Stomach (tissue), 9 donors: ENCODE measurements around the gene SMYD3. TPM values are rescaled to one million over a fixed set of nuclear protein-coding genes. Genes with fewer than 3 reads are reported as not detected.

Source experiments
- DNase-seq, 2 donors: peaks; one replicate each; pipeline versions ENCODE4 v3.0.0 to v3.0.0-alpha.2; 2013 to 2019
- H3K27ac ChIP-seq, 5 donors: fragments of 200-600 bp in 4 of 5; sonication (generic) in 4 of 5; one replicate each; pipeline ENCODE4 v1.5.1; 2013 to 2019; ENCODE audit warnings: mild to moderate bottlenecking in 1 of 5, moderate library complexity in 1 of 5
- H3K27me3 ChIP-seq, 3 donors: fragments of 200-600 bp; sonication (generic); one replicate each; pipeline ENCODE4 v1.5.1; 2017 to 2019; ENCODE audit warnings: mixed run types in 1 of 3
- H3K36me3 ChIP-seq, 4 donors: fragments of 200-600 bp; sonication (generic); 1 replicate in 3 of 4; 2 replicates in 1 of 4; pipeline ENCODE4 v1.5.1; 2016 to 2019
- H3K4me1 ChIP-seq, 4 donors: fragments of 200-600 bp; sonication (generic); one replicate each; pipeline ENCODE4 v1.5.1; 2016 to 2019
- H3K4me3 ChIP-seq, 4 donors: fragments of 200-600 bp; sonication (generic) in 3 of 4; one replicate each; pipeline ENCODE4 v1.5.1; 2016 to 2019; ENCODE audit warnings: mild to moderate bottlenecking in 1 of 4
- H3K9me3 ChIP-seq, 4 donors: fragments of 200-600 bp; sonication (generic); one replicate each; pipeline ENCODE4 v1.5.1; 2016 to 2019
- EP300 ChIP-seq: sonication (generic); formaldehyde crosslinking; IDR thresholded peaks from one replicate; pipeline ENCODE4 v1.6.1; 2017; ENCODE audit warnings: antibody characterized with exemption
- POLR2A ChIP-seq, 4 donors: fragments of 450-650 bp; IDR thresholded peaks; one replicate each; pipeline ENCODE4 v1.6.1; 2016; ENCODE audit warnings: antibody characterized with exemption in 4 of 4, control low read depth in 2 of 4, mild to moderate bottlenecking in 1 of 4, moderate library complexity in 1 of 4
- POLR2AphosphoS5 ChIP-seq, 3 donors: sonication (generic); formaldehyde crosslinking; IDR thresholded peaks; one replicate each; pipeline ENCODE4 v1.6.1; 2016; ENCODE audit warnings: antibody characterized with exemption in 3 of 3
- WGBS, 5 donors: extraction: QIAGEN DNeasy Blood & Tissue Kit in 3 of 5; methylation state at CpG; one replicate each; pipeline versions ENCODE4 v1.1.5 to v1.1.7; 2013 to 2018; 5-methylcytosine and 5-hydroxymethylcytosine counted together
- intact Hi-C: fragments of 100-400 bp; cut with DNase I; formaldehyde crosslinking; loops from one replicate; pipeline ENCODE4 v1.15.1; 2023; ENCODE audit warnings: low total_unique reads
- polyA plus RNA-seq, 3 donors: library from polyadenylated mRNA; stranded (reverse); fragments of 200-250 nt; gene quantifications; one replicate each; pipeline ENCODE4 v1.2.3, GENCODE V29; 2013
- total RNA-seq, 5 donors: library from RNA; depleted of rRNA; stranded (reverse); fragments of >200 nt; gene quantifications; one replicate each; pipeline versions ENCODE4 v1.1.0 to v1.2.3, GENCODE V29; 2014 to 2016
- TF ChIP-seq, protein P1 (sequence below), 7 experiments: fragments of 450-650 bp in 4 of 7; fragments of 200-600 bp in 3 of 7; sonication (generic) in 3 of 7; IDR thresholded peaks; one replicate each; pipeline ENCODE4 v1.5.1; 2016 to 2019; ENCODE audit warnings: antibody characterized with exemption in 7 of 7, control low read depth in 2 of 7, mild to moderate bottlenecking in 1 of 7
- donor health status: healthy with polysubstance abuse.
- donor health status: Bipolar disorder and iron deficiency.
- donor health status: healthy.

Gene SMYD3
- total and polyA plus RNA-seq, 8 donors: 6.4 to 196 (median 27.8) TPM

DNA sequence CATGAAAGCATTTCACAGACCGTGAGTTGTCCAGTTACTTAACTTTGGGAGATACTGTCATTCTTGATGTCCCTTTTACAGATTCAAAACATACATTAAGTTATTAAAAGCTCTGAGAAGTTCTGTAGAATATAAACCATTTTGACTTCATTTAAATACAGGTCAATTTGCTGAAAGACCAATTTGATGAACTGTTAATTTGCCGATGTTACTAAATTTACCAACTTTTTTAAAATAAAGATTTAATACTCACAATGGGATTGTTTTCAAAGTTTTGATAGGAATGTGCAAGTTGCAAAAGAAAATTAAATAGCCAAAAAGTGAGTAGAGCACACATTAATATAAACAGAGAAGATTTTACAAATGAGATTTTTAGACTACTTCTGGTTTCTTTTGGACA lies 666.1 kb downstream of the SMYD3 start:
- Histone ChIP-seq H3K4me3 (no peak overlapping the region), H3K9me3 (no peaks in the 10 kb centered on the region), H3K4me1 (no peaks in the 10 kb centered on the region), H3K27me3 (no peaks in the 10 kb centered on the region), H3K27ac (no peak overlapping the region), H3K36me3 (peaks cover 0 to 6% (median 3%) of the 10 kb centered on the region in 4 donors)
- 38 to 51% (median 49%) methylated on average over 2 of the region's 2 CpGs for WGBS, 5 donors
- no peak for DNase-seq
- intact Hi-C loops: no loop called here
- TF ChIP-seq, protein P1, sequence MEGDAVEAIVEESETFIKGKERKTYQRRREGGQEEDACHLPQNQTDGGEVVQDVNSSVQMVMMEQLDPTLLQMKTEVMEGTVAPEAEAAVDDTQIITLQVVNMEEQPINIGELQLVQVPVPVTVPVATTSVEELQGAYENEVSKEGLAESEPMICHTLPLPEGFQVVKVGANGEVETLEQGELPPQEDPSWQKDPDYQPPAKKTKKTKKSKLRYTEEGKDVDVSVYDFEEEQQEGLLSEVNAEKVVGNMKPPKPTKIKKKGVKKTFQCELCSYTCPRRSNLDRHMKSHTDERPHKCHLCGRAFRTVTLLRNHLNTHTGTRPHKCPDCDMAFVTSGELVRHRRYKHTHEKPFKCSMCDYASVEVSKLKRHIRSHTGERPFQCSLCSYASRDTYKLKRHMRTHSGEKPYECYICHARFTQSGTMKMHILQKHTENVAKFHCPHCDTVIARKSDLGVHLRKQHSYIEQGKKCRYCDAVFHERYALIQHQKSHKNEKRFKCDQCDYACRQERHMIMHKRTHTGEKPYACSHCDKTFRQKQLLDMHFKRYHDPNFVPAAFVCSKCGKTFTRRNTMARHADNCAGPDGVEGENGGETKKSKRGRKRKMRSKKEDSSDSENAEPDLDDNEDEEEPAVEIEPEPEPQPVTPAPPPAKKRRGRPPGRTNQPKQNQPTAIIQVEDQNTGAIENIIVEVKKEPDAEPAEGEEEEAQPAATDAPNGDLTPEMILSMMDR (IDR thresholded peaks at IDR 0.05): no peak
- no peak for TF ChIP-seq POLR2A (IDR thresholded peaks at IDR 0.05)
- no peak for TF ChIP-seq EP300
- no peak for TF ChIP-seq POLR2AphosphoS5 (IDR thresholded peaks at IDR 0.05)

DNA sequence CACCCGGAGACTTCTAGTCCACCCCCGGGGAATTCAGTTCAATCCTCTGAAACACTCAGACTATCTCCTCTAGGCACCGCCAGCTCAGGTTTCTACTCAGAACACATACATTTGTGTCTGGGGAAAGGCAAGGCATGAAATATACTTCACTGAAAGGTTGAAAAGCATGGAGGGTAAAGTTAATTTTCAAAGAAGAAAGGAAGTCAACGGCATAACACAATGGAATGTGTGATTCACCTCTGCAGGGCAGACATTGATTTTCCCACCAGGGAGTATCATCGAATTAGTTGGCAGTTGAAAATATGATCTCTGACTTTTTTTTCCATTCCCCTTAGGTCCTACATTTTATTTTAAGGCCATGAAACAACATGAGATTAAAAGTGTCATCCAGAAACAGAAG lies 669.4 kb downstream of the SMYD3 start:
- Histone ChIP-seq H3K27ac (no peak overlapping the region), H3K36me3 (peaks cover 0 to 11% (median 3%) of the 10 kb centered on the region in 4 donors), H3K4me3 (no peak overlapping the region), H3K9me3 (no peaks in the 10 kb centered on the region), H3K4me1 (no peaks in the 10 kb centered on the region), H3K27me3 (no peaks in the 10 kb centered on the region)
- WGBS, 5 donors: 79 to 86% (median 81%) methylated on average over 5 of the region's 5 CpGs
- intact Hi-C loops: no loop called here
- TF ChIP-seq POLR2AphosphoS5 (IDR thresholded peaks at IDR 0.05) (no peak), POLR2A (IDR thresholded peaks at IDR 0.05) (no peak), EP300 (no peak)
- TF ChIP-seq, protein P1 (IDR thresholded peaks at IDR 0.05): no peak
- no peak for DNase-seq

DNA sequence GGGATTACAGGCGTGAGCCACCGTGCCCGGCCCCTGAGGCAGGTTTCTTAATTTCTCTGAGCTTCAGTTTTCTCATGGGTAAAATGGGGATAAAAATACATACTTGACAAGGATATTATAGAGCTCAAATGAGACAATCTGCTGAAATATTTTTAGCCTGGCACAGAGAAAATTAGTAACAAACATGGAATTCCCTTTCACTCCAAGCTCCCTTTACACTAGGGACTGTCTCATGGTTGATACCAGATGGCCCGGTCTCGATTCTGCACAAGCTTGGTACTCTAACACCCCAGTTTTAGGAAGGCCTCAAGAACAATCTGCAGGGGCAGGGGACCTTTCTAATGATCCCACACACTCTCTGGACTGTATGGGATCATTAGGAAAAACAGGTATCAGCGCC lies 671.7 kb downstream of the SMYD3 start:
- Histone ChIP-seq H3K36me3 (peaks cover 0 to 11% (median 3%) of the 10 kb centered on the region in 4 donors), H3K27ac (no peak overlapping the region), H3K27me3 (no peaks in the 10 kb centered on the region), H3K4me3 (no peak overlapping the region), H3K9me3 (no peaks in the 10 kb centered on the region), H3K4me1 (no peaks in the 10 kb centered on the region)
- DNase-seq: no peak
- TF ChIP-seq EP300 (no peak), POLR2AphosphoS5 (IDR thresholded peaks at IDR 0.05) (no peak), POLR2A (IDR thresholded peaks at IDR 0.05) (no peak)
- TF ChIP-seq, protein P1 (IDR thresholded peaks at IDR 0.05): no peak
- whole genome bisulfite sequencing, 5 donors: 94 to 97% (median 97%) methylated on average over 6 of the region's 6 CpGs
- intact Hi-C loops: no loop called here

DNA sequence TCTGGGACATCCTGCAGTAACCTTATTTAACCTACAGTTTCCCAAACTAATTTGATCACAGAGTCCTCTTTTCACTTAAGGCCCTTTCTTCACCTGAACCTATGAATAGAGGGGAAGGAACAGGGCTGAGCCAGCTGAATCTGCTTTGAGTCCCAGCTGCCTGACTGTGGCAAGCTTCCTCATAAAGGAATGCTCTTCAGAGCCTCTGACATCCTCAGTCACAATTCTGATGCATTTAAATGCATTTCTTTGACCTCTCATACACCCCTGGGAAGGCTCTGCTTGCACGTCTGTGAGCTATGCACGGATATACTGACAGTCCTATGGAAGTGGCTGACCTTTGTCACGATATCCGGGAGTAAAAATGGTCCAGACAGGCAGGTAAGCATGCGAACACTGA lies 673.1 kb downstream of the SMYD3 start:
- intact Hi-C loops: no loop called here
- H3K27ac ChIP-seq: no peak overlapping the region
- H3K4me1 ChIP-seq: no peaks in the 10 kb centered on the region
- no peak overlapping the region for H3K4me3 ChIP-seq
- no peaks in the 10 kb centered on the region for H3K27me3 ChIP-seq
- TF ChIP-seq EP300 (no peak), POLR2A (IDR thresholded peaks at IDR 0.05) (no peak), POLR2AphosphoS5 (IDR thresholded peaks at IDR 0.05) (no peak)
- TF ChIP-seq, protein P1 (IDR thresholded peaks at IDR 0.05): no peak
- 93 to 98% (median 97%) methylated on average over 5 of the region's 5 CpGs for WGBS, 5 donors
- H3K9me3 ChIP-seq: no peaks in the 10 kb centered on the region
- H3K36me3 ChIP-seq: peaks cover 0 to 11% (median 3%) of the 10 kb centered on the region in 4 donors
- no peak for DNase-seq
